ENCODE results near the gene GPR141.

DNA sequence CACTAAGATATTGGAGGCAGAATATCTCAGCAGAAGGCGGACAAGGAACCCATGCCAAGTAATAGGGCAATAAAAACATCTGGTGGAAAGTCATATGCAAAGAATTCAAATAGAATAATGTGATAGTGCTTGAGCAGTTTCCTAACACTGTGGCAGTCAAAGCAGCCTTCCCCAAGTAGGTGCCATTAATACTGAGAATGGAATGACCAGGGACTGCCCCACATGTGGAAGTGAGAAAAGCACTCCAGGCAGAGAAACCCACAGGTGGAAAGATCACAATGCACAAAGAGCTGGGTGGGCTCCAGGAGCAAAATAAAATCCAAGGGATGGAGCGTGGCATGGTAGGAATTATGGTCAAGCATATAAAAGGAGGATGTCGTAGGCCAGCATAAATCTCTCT is 100.4 kb downstream of the GPR141 start:
- TF ChIP-seq, protein P1, sequence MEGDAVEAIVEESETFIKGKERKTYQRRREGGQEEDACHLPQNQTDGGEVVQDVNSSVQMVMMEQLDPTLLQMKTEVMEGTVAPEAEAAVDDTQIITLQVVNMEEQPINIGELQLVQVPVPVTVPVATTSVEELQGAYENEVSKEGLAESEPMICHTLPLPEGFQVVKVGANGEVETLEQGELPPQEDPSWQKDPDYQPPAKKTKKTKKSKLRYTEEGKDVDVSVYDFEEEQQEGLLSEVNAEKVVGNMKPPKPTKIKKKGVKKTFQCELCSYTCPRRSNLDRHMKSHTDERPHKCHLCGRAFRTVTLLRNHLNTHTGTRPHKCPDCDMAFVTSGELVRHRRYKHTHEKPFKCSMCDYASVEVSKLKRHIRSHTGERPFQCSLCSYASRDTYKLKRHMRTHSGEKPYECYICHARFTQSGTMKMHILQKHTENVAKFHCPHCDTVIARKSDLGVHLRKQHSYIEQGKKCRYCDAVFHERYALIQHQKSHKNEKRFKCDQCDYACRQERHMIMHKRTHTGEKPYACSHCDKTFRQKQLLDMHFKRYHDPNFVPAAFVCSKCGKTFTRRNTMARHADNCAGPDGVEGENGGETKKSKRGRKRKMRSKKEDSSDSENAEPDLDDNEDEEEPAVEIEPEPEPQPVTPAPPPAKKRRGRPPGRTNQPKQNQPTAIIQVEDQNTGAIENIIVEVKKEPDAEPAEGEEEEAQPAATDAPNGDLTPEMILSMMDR (IDR thresholded peaks at IDR 0.05): no peak
- no peak for TF ChIP-seq POLR2AphosphoS5 (IDR thresholded peaks at IDR 0.05; ENCODE audit: insufficient read depth in 1 of 2, low read depth in 1 of 2)

Data from vagina (tissue), 2 donors.